Body of pancreas (tissue), 4 donors: ENCODE results near the gene MAP2K5. TPM values are rescaled to one million over a fixed set of nuclear protein-coding genes. Genes with fewer than 3 reads are reported as not detected.

Experiments
- ATAC-seq: fragments of 150-250 bp; one replicate; pipeline ENCODE4 v1.9.1; 2016
- DNase-seq, 4 donors: peaks; one replicate each; pipeline ENCODE4 v3.0.0-alpha.2; 2019
- H3K27ac ChIP-seq, 4 donors: fragments of 200-600 bp; sonication (generic); 1 replicate in 3 of 4; 2 replicates in 1 of 4; pipeline versions ENCODE4 v1.5.1 to v1.6.1; 2016 to 2019; ENCODE audit warnings: mild to moderate bottlenecking in 1 of 4, mixed read lengths in 1 of 4, moderate library complexity in 1 of 4
- H3K27me3 ChIP-seq, 2 donors: fragments of 200-600 bp; sonication (generic); one replicate each; pipeline ENCODE4 v1.6.0; 2016; ENCODE audit warnings: mild to moderate bottlenecking in 1 of 2
- H3K36me3 ChIP-seq, 2 donors: fragments of 200-600 bp; sonication (generic); replicated peaks in 1 of 2; 2 replicates each; pipeline ENCODE4 v1.5.1; 2016; ENCODE audit warnings: low read depth in 2 of 2; ENCODE audit not compliant: insufficient read depth in 1 of 2
- H3K4me1 ChIP-seq: fragments of 200-600 bp; sonication (generic); one replicate; pipeline ENCODE4 v1.6.0; 2016
- H3K4me3 ChIP-seq, 2 donors: fragments of 200-600 bp; sonication (generic); 1 replicate in 1 of 2; 2 replicates in 1 of 2; pipeline ENCODE4 v1.5.1; 2016 to 2019
- H3K9me3 ChIP-seq, 3 donors: fragments of 200-600 bp; sonication (generic); 1 replicate in 2 of 3; 2 replicates in 1 of 3; pipeline ENCODE4 v1.5.1; 2016
- CTCF ChIP-seq, 7 experiments: fragments of 450-650 bp in 4 of 7; fragments of 200-600 bp in 3 of 7; sonication (generic) in 3 of 7; IDR thresholded peaks; one replicate each; pipeline ENCODE4 v1.5.1; 2016 to 2019; ENCODE audit warnings: antibody characterized with exemption in 7 of 7
- POLR2A ChIP-seq, 3 donors: fragments of 450-650 bp; IDR thresholded peaks; one replicate each; pipeline ENCODE4 v1.6.1; 2016; ENCODE audit warnings: antibody characterized with exemption in 3 of 3, mild to moderate bottlenecking in 2 of 3
- WGBS, 2 donors: methylation state at CpG; one replicate each; pipeline ENCODE4 v1.1.5; 2017; 5-methylcytosine and 5-hydroxymethylcytosine counted together
- intact Hi-C: fragments of 100-400 bp; cut with DNase I; formaldehyde crosslinking; loops from one replicate; pipeline ENCODE4 v1.15.1; 2023
- total RNA-seq, 2 donors: library from RNA; depleted of rRNA; stranded (reverse); fragments of >200 nt; gene quantifications; one replicate each; pipeline ENCODE4 v1.1.0, GENCODE V29; 2016

Gene MAP2K5
- total RNA-seq, 2 donors from 2014 or later: 2.6 to 10.9 TPM

- DNase-seq (no peak), ATAC-seq (no peak)
- no peak overlapping the region for H3K27ac ChIP-seq
- H3K27me3 ChIP-seq: no peaks in the 10 kb centered on the region
- intact Hi-C loops: no loop called here
- 88 to 89% methylated on average over 6 of the region's 6 CpGs for WGBS, 2 donors
- H3K4me3 ChIP-seq: no peak overlapping the region
- H3K36me3 ChIP-seq: no peaks in the 10 kb centered on the region
- no peaks in the 10 kb centered on the region for H3K9me3 ChIP-seq
- no peak for TF ChIP-seq CTCF (IDR thresholded peaks at IDR 0.05)
- TF ChIP-seq POLR2A (IDR thresholded peaks at IDR 0.05): no peak
- H3K4me1 ChIP-seq: no peaks in the 10 kb centered on the region
Measured at GRCh38 chr15:67639591-67639990, 97.1 kb downstream of the MAP2K5 start.

- intact Hi-C loops: no loop called here
- ATAC-seq (no peak), DNase-seq (no peak)
- H3K27me3 ChIP-seq: no peaks in the 10 kb centered on the region
- no peak overlapping the region for H3K27ac ChIP-seq
- H3K9me3 ChIP-seq: no peaks in the 10 kb centered on the region
- H3K4me3 ChIP-seq: no peak overlapping the region
- no peak for TF ChIP-seq CTCF (IDR thresholded peaks at IDR 0.05)
- no peak for TF ChIP-seq POLR2A (IDR thresholded peaks at IDR 0.05)
- H3K4me1 ChIP-seq: no peaks in the 10 kb centered on the region
- WGBS, 2 donors: 63 to 71% methylated on average over 3 of the region's 3 CpGs
- no peaks in the 10 kb centered on the region for H3K36me3 ChIP-seq
Measured at GRCh38 chr15:67641453-67641852, 99.0 kb downstream of the MAP2K5 start.

GRCh38 chr15:67646847-67647246, 104.3 kb downstream of the MAP2K5 start:
- H3K9me3 ChIP-seq: no peaks in the 10 kb centered on the region
- intact Hi-C loops: no loop called here
- no peak for ATAC-seq
- no peaks in the 10 kb centered on the region for H3K36me3 ChIP-seq
- no peaks in the 10 kb centered on the region for H3K27me3 ChIP-seq
- no peak overlapping the region for H3K27ac ChIP-seq
- TF ChIP-seq CTCF (IDR thresholded peaks at IDR 0.05) (no peak), POLR2A (IDR thresholded peaks at IDR 0.05) (no peak)
- no peak overlapping the region for H3K4me3 ChIP-seq
- no peak for DNase-seq
- no peaks in the 10 kb centered on the region for H3K4me1 ChIP-seq
- 19 to 33% methylated on average over 2 of the region's 2 CpGs for WGBS, 2 donors

- H3K4me1 ChIP-seq: no peaks in the 10 kb centered on the region
- H3K27me3 ChIP-seq: no peaks in the 10 kb centered on the region
- 95 to 100% methylated on average over 2 of the region's 2 CpGs for WGBS, 2 donors
- ATAC-seq (no peak), DNase-seq (no peak)
- no peaks in the 10 kb centered on the region for H3K36me3 ChIP-seq
- H3K4me3 ChIP-seq: no peak overlapping the region
- intact Hi-C loops: no loop called here
- H3K27ac ChIP-seq: no peak overlapping the region
- no peak for TF ChIP-seq CTCF (IDR thresholded peaks at IDR 0.05)
- TF ChIP-seq POLR2A (IDR thresholded peaks at IDR 0.05): no peak
- peaks cover 0 to 8% (median 0%) of the 10 kb centered on the region in 3 donors for H3K9me3 ChIP-seq
Measured at GRCh38 chr15:67652586-67652985, 110.1 kb downstream of the MAP2K5 start.

- H3K4me1 ChIP-seq: no peaks in the 10 kb centered on the region
- no peaks in the 10 kb centered on the region for H3K9me3 ChIP-seq
- no peaks in the 10 kb centered on the region for H3K36me3 ChIP-seq
- H3K27me3 ChIP-seq: no peaks in the 10 kb centered on the region
- TF ChIP-seq POLR2A (IDR thresholded peaks at IDR 0.05) (no peak), CTCF (IDR thresholded peaks at IDR 0.05) (no peak)
- H3K27ac ChIP-seq: no peak overlapping the region
- no peak for DNase-seq
- ATAC-seq: no peak
- no peak overlapping the region for H3K4me3 ChIP-seq
- intact Hi-C loops: no loop called here
Measured at GRCh38 chr15:67660446-67660845, 117.9 kb downstream of the MAP2K5 start.
